Uterus (tissue), 2 donors: ENCODE results near the gene PKD2L2.

Experiments used
- POLR2A ChIP-seq, 2 donors: fragments of 450-650 bp; IDR thresholded peaks; one replicate each; pipeline ENCODE4 v1.6.1; 2016; ENCODE audit warnings: antibody characterized with exemption in 2 of 2, mild to moderate bottlenecking in 1 of 2, moderate library complexity in 1 of 2
- TF ChIP-seq, protein P1 (sequence below), 4 experiments: fragments of 200-600 bp in 2 of 4; fragments of 450-650 bp in 2 of 4; sonication (generic) in 2 of 4; IDR thresholded peaks; one replicate each; pipeline ENCODE4 v1.5.1; 2016 to 2019; ENCODE audit warnings: antibody characterized with exemption in 4 of 4, mild to moderate bottlenecking in 2 of 4, moderate library complexity in 1 of 4

DNA sequence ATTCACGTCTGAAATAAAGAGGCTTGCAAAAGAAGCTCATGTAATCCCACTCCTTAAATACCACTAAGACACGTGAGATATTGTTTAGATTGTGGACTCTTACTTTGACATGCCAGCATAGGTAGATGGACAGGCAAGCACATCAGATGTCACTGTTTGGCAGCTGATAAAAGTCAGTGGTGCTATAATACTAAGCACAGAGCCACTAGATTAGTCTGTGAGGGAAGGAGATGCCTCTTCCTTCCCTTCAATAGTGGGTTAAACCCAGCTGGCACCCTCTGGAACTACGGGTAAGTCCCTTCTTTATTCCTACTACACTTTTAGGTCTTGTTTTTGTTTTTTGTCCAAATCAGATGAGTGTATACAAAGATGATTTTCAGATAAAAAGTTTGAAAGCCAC is 21.6 kb upstream of the PKD2L2 start, which contains the start of gene MYOT:
- no peak for TF ChIP-seq POLR2A (IDR thresholded peaks at IDR 0.05)
- TF ChIP-seq, protein P1, sequence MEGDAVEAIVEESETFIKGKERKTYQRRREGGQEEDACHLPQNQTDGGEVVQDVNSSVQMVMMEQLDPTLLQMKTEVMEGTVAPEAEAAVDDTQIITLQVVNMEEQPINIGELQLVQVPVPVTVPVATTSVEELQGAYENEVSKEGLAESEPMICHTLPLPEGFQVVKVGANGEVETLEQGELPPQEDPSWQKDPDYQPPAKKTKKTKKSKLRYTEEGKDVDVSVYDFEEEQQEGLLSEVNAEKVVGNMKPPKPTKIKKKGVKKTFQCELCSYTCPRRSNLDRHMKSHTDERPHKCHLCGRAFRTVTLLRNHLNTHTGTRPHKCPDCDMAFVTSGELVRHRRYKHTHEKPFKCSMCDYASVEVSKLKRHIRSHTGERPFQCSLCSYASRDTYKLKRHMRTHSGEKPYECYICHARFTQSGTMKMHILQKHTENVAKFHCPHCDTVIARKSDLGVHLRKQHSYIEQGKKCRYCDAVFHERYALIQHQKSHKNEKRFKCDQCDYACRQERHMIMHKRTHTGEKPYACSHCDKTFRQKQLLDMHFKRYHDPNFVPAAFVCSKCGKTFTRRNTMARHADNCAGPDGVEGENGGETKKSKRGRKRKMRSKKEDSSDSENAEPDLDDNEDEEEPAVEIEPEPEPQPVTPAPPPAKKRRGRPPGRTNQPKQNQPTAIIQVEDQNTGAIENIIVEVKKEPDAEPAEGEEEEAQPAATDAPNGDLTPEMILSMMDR (IDR thresholded peaks at IDR 0.05), result no peak
